Urinary bladder (tissue), 4 donors: ENCODE measurements around the gene RCAN2. TPM values are rescaled to one million over a fixed set of nuclear protein-coding genes. Genes with fewer than 3 reads are reported as not detected.
"Not testable (repeated sequence)": the region's sequence is repeated elsewhere in the genome, so short reads cannot be mapped to it uniquely, and the experiment has no call there.

Experiments used
- DNase-seq: peaks from one replicate; pipeline ENCODE4 v3.0.0-alpha.2; 2015; ENCODE audit errors: extremely low spot score
- H3K27ac ChIP-seq: one replicate; pipeline ENCODE4 v1.5.1; 2013; ENCODE audit warnings: low read depth, mild to moderate bottlenecking, moderate library complexity
- H3K36me3 ChIP-seq: one replicate; pipeline ENCODE4 v1.6.1; 2013; ENCODE audit warnings: mild to moderate bottlenecking, moderate library complexity; ENCODE audit not compliant: insufficient read depth
- H3K4me1 ChIP-seq: one replicate; pipeline ENCODE4 v1.6.1; 2013; ENCODE audit warnings: mild to moderate bottlenecking, moderate library complexity; ENCODE audit not compliant: insufficient read depth
- H3K4me3 ChIP-seq: one replicate; pipeline ENCODE4 v1.5.1; 2013; ENCODE audit warnings: low read depth, low read length
- WGBS: extraction: QIAGEN DNeasy Blood & Tissue Kit; methylation state at CpG from one replicate; pipeline ENCODE4 v1.1.7; 2013; 5-methylcytosine and 5-hydroxymethylcytosine counted together
- polyA plus RNA-seq: library from polyadenylated mRNA; stranded (reverse); fragments of 200-250 nt; gene quantifications from one replicate; pipeline ENCODE4 v1.2.3, GENCODE V29; 2013
- total RNA-seq: library from RNA; depleted of rRNA; stranded (reverse); fragments of >200 nt; gene quantifications from one replicate; pipeline ENCODE4 v1.2.3, GENCODE V29; 2014
- donor health status: healthy with polysubstance abuse.
- donor health status: healthy.

RCAN2 gene
- total and polyA plus RNA-seq, 2 donors = 23.7 to 60.2 TPM

DNA sequence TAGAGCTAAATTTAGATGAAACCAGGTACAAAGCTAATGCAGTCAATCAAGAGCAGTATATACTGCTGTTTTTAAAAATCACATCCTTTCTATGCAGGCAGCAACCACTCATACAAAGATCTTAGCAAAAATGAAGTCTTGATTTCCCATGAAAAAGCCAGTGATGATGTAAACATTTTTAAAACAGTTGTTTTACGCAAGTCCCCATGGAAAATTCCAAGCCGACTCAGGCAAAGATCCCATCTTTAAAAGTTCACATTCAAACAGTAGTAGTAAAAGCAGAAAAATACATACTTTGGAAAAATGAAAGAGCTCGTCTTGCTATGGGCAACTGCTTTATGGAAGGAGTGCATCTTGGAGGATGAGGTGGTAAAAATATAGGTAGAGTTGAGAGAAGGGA is 84.0 kb downstream of the RCAN2 start:
- no peak for DNase-seq
- H3K27ac ChIP-seq = no peak overlapping the region

GRCh38 chr6:46405620-46406180 is 85.5 kb downstream of the RCAN2 start:
- not testable (repeated sequence) for H3K36me3 ChIP-seq, H3K4me3 ChIP-seq, H3K27ac ChIP-seq, H3K4me1 ChIP-seq, DNase-seq
- 97% methylated on average over 32 of the region's 32 CpGs for WGBS

More for the DNA sequence above, 84.0 kb downstream of the RCAN2 start:
- WGBS = 58% methylated on average over 3 of the region's 3 CpGs
- no peaks in the 10 kb centered on the region for H3K4me1 ChIP-seq
- no peak overlapping the region for H3K4me3 ChIP-seq
- no peaks in the 10 kb centered on the region for H3K36me3 ChIP-seq

- no peak overlapping the region for H3K27ac ChIP-seq
Measured at GRCh38 chr6:46400898-46401297, 90.4 kb downstream of the RCAN2 start.

DNA sequence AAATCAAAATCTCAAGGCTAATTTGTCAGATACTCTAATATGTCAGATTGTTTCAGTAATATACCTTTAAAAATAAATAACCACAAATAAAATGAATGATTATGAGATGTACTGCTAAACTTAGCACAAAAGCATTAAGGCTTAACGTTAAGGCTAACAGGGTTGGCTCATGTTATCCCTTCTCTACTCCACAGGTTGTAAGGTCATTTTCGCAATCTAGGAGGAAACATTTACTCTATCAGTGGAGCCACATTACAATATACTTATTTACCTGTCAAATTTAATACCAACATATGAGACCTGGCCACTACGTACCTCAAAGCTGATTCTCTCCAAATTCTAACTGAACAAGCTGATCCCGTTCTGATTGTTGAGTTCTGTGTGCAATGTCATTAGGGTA is 95.7 kb downstream of the RCAN2 start:
- 80% methylated on average over 4 of the region's 4 CpGs for WGBS
- DNase-seq = no peak
- no peaks in the 10 kb centered on the region for H3K4me1 ChIP-seq
- no peaks in the 10 kb centered on the region for H3K36me3 ChIP-seq
- H3K4me3 ChIP-seq = no peak overlapping the region
- H3K27ac ChIP-seq = no peak overlapping the region

More at GRCh38 chr6:46400898-46401297, 90.4 kb downstream of the RCAN2 start:
- 88% methylated on average over 1 of the region's 1 CpG for WGBS
- DNase-seq = no peak
- Histone ChIP-seq H3K4me1 (no peaks in the 10 kb centered on the region), H3K36me3 (no peaks in the 10 kb centered on the region), H3K4me3 (no peak overlapping the region)

DNA sequence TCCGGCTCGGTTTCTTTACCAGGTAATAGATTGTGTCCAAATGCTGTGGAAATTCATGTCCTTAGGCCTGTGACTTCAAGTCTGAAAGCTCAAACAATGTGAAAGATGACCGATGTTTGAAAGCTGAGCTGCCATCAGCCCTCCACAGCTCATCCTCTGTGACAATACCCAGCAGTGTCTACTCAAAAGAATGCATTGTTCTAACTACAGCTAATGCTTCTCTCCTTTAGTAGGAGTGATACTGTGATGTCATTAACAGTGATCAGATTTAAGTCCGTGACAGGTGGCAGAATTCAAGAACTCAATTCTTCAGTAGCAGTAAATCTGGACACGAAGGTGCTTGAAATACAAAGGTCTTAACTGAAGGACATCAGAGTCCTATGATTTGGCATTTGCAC is 97.3 kb downstream of the RCAN2 start:
- Histone ChIP-seq H3K27ac (no peak overlapping the region), H3K36me3 (no peaks in the 10 kb centered on the region), H3K4me3 (no peak overlapping the region), H3K4me1 (no peaks in the 10 kb centered on the region)
- WGBS = 93% methylated on average over 5 of the region's 5 CpGs
- no peak for DNase-seq

DNA sequence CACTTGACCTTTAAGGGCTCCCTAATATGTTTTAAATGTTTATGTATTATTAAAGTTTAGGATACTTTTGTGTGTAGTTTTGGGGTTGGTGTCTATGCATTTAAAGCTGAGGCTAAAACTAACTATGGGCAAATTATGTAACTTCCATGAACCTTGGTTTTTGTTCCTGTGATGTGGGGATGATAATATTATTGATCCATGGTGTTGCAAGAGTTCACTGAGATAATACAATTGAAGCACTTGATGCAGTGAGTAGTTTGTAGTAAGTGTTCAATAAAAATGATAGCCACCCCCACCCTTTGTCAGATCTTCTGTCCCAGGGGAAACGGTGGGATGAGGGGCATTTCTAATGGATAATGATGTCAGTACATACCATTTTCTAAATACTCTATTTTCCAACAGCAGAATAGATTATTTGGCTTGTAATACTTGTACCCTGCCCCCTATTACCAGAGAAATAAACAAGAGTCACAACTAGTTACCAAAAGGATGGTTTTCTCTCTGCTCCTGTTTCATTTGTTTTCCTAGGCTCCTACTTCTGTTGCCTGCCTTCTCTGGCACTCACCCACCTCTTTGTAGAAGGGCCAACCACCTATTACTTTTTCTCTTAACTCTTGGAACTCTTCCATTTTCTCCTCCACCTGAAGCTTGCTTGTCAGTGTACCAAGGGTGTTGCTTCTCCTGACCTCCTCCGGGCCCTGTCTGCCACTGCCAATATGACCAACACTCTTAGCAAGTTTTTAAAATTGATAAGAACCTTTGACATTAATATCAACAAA is 97.9 kb downstream of the RCAN2 start:
- H3K4me3 ChIP-seq = no peak overlapping the region
- H3K4me1 ChIP-seq = no peaks in the 10 kb centered on the region
- H3K27ac ChIP-seq = no peak overlapping the region
- H3K36me3 ChIP-seq = no peaks in the 10 kb centered on the region
- 93% methylated on average over 2 of the region's 2 CpGs for WGBS
- DNase-seq = no peak

- Histone ChIP-seq H3K4me1 (no peaks in the 10 kb centered on the region), H3K36me3 (no peaks in the 10 kb centered on the region), H3K4me3 (no peak overlapping the region), H3K27ac (no peak overlapping the region)
- 40% methylated on average over 1 of the region's 1 CpG for WGBS
- no peak for DNase-seq
Measured at GRCh38 chr6:46392294-46392693, 99.0 kb downstream of the RCAN2 start.

GRCh38 chr6:46390153-46390876 is 100.9 kb downstream of the RCAN2 start:
- Histone ChIP-seq H3K4me3 (no peak overlapping the region), H3K36me3 (no peaks in the 10 kb centered on the region), H3K4me1 (no peaks in the 10 kb centered on the region), H3K27ac (no peak overlapping the region)
- DNase-seq = no peak
- WGBS = 85% methylated on average over 4 of the region's 4 CpGs

- not testable (repeated sequence) for H3K27ac ChIP-seq, H3K4me3 ChIP-seq, H3K4me1 ChIP-seq, H3K36me3 ChIP-seq, DNase-seq
- WGBS = 93% methylated on average over 5 of the region's 5 CpGs
Measured at GRCh38 chr6:46387728-46388127, 103.5 kb downstream of the RCAN2 start.

- DNase-seq = no peak
- H3K36me3 ChIP-seq = no peaks in the 10 kb centered on the region
- 87% methylated on average over 3 of the region's 3 CpGs for WGBS
- H3K4me3 ChIP-seq = no peak overlapping the region
- H3K27ac ChIP-seq = no peak overlapping the region
- H3K4me1 ChIP-seq = no peaks in the 10 kb centered on the region
Measured at GRCh38 chr6:46381579-46381978, 109.7 kb downstream of the RCAN2 start.

GRCh38 chr6:46381057-46381456 is 110.2 kb downstream of the RCAN2 start:
- Histone ChIP-seq H3K27ac (no peak overlapping the region), H3K4me1 (no peaks in the 10 kb centered on the region), H3K4me3 (no peak overlapping the region), H3K36me3 (no peaks in the 10 kb centered on the region)
- DNase-seq = no peak
- 62% methylated on average over 2 of the region's 2 CpGs for WGBS

- Histone ChIP-seq H3K27ac (no peak overlapping the region), H3K4me3 (no peak overlapping the region), H3K36me3 (no peaks in the 10 kb centered on the region), H3K4me1 (no peaks in the 10 kb centered on the region)
- no peak for DNase-seq
Measured at GRCh38 chr6:46380152-46380807, 111.0 kb downstream of the RCAN2 start.

- WGBS = 77% methylated on average over 2 of the region's 2 CpGs
- no peak for DNase-seq
- H3K27ac ChIP-seq = no peak overlapping the region
- no peak overlapping the region for H3K4me3 ChIP-seq
- H3K4me1 ChIP-seq = no peaks in the 10 kb centered on the region
- no peaks in the 10 kb centered on the region for H3K36me3 ChIP-seq
Measured at GRCh38 chr6:46378882-46379416, 112.3 kb downstream of the RCAN2 start.
